Smooth muscle cell (in vitro differentiated cells): Measurements from ENCODE around the gene SCEL. TPM values are rescaled to one million over a fixed set of nuclear protein-coding genes. Genes with fewer than 3 reads are reported as not detected.
"Not testable (repeated sequence)": the region's sequence is repeated elsewhere in the genome, so short reads cannot be mapped to it uniquely, and the experiment has no call there.

Source experiments
- DNase-seq: peaks from one replicate; lab custom pipeline; 2025; ENCODE audit not compliant: unreplicated experiment; lab: John Stamatoyannopoulos, UW
- H2AFZ ChIP-seq: fragments of 200-600 bp; sonication (generic); 2 replicates; pipeline ENCODE4 v1.6.0; 2016; ENCODE audit warnings: antibody characterized with exemption, low read depth, mild to moderate bottlenecking
- H3F3A ChIP-seq: fragments of 200-600 bp; sonication (generic); 2 replicates; pipeline ENCODE4 v1.6.0; 2017; ENCODE audit warnings: antibody characterized with exemption, low read depth
- H3K27ac ChIP-seq: fragments of 200-600 bp; sonication (generic); 2 replicates; pipeline ENCODE4 v1.5.1; 2016; ENCODE audit warnings: low read depth, mild to moderate bottlenecking
- H3K27me3 ChIP-seq: fragments of 200-600 bp; sonication (generic); 2 replicates; pipeline ENCODE4 v1.6.1; 2016; ENCODE audit warnings: low read depth, mild to moderate bottlenecking
- H3K36me3 ChIP-seq: fragments of 200-600 bp; sonication (generic); 2 replicates; pipeline ENCODE4 v1.5.1; 2016; ENCODE audit warnings: low read depth
- H3K4me1 ChIP-seq: fragments of 200-600 bp; sonication (generic); 2 replicates; pipeline ENCODE4 v1.5.1; 2016; ENCODE audit warnings: low read depth
- H3K4me2 ChIP-seq: fragments of 200-600 bp; sonication (generic); 2 replicates; pipeline ENCODE4 v1.6.0; 2016; ENCODE audit warnings: mild to moderate bottlenecking
- H3K4me3 ChIP-seq: fragments of 200-600 bp; sonication (generic); 2 replicates; pipeline ENCODE4 v1.5.1; 2016; ENCODE audit warnings: mild to moderate bottlenecking
- H3K79me2 ChIP-seq: fragments of 200-600 bp; sonication (generic); 2 replicates; pipeline ENCODE4 v1.6.0; 2016; ENCODE audit warnings: low read depth, mild to moderate bottlenecking
- H3K9ac ChIP-seq: fragments of 200-600 bp; sonication (generic); 2 replicates; pipeline ENCODE4 v1.6.0; 2016; ENCODE audit warnings: low read depth
- H3K9me3 ChIP-seq: fragments of 200-600 bp; sonication (generic); replicated peaks from 2 replicates; pipeline ENCODE4 v1.5.1; 2016; ENCODE audit warnings: low read depth
- H4K20me1 ChIP-seq: fragments of 200-600 bp; sonication (generic); 2 replicates; pipeline ENCODE4 v1.6.0; 2016; ENCODE audit warnings: low read depth
- CTCF ChIP-seq: fragments of 200-600 bp; sonication (generic); IDR thresholded peaks from 2 replicates; pipeline ENCODE4 v1.5.1; 2017; ENCODE audit warnings: borderline replicate concordance, mild to moderate bottlenecking, antibody characterized with exemption; ENCODE audit not compliant: insufficient read depth, poor library complexity, severe bottlenecking
- WGBS: methylation state at CpG from one replicate; pipeline ENCODE4 v1.1.7; 2016; ENCODE audit warnings: low lambda C conversion rate; 5-methylcytosine and 5-hydroxymethylcytosine counted together
- polyA plus RNA-seq: library from polyadenylated mRNA; unstranded; fragments of >200 nt; fragmentation: Nextera tagmentation; extraction: Ambion mirVana; gene quantifications from 2 replicates; pipeline ENCODE4 v1.2.1, GENCODE V29; 2016
- total RNA-seq: library from RNA; depleted of rRNA; stranded (reverse); fragments of >200 nt; gene quantifications from 2 replicates; pipeline ENCODE4 v1.2.3, GENCODE V29; 2014

SCEL gene
- total and polyA plus RNA-seq, 2 experiments from 2014 or later: 0.55 to 4.3 TPM

DNA sequence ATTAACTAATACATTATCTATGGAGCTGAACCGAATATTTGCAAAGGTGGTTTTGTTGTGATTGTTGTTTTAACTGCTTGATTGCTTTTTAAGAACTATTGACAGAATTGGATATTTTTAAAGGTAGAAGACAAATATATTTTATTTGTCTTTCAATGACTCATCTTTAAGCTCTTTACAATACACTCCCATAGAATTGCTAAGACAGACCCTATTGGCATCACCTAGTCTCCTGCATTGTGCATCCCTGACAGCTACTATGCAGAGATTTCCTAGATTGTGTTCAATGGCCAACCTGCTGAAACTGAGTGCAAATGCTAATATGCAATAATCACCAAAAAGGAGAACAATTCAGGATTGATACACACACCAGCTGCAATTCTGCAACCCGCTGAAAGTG lies 19.7 kb upstream of the SCEL start:
- TF ChIP-seq CTCF: no peak
- no peak overlapping the region for H3K4me3 ChIP-seq
- no peaks in the 10 kb centered on the region for H3F3A ChIP-seq
- H3K79me2 ChIP-seq: no peaks in the 10 kb centered on the region
- H4K20me1 ChIP-seq: no peaks in the 10 kb centered on the region
- no peaks in the 10 kb centered on the region for H3K4me1 ChIP-seq
- no peak for DNase-seq
- no peaks in the 10 kb centered on the region for H3K9me3 ChIP-seq
- no peaks in the 10 kb centered on the region for H3K36me3 ChIP-seq
- H3K27ac ChIP-seq: no peak overlapping the region
- no peaks in the 10 kb centered on the region for H3K27me3 ChIP-seq
- no peak overlapping the region for H3K9ac ChIP-seq
- WGBS: 62% methylated on average over 2 of the region's 2 CpGs
- no peak overlapping the region for H2AFZ ChIP-seq
- no peak overlapping the region for H3K4me2 ChIP-seq

DNA sequence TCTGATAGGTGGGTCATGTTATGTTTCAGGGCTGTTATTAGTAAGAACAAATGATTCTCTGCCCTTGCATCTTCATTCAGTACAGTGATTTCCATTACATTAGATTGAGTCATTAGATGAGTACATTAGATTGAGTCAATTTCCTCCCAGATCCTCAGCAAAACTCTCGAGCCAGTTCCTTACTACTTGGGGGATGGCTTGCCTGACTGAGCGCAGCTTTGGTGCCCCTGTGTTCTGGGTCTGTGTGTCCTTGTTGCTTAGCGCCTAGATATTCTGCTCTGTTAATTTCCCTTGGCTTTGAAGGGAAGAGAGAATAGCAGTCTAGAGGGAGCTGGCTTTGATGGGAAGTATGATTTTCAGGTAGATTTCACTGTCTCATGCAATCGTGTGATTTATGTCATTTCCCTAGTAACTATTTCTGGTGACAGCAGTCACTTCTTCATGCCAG lies 19.1 kb upstream of the SCEL start:
- Histone ChIP-seq H3K36me3 (no peaks in the 10 kb centered on the region), H3K4me3 (no peak overlapping the region), H3K9ac (no peak overlapping the region), H3K79me2 (no peaks in the 10 kb centered on the region), H3F3A (no peaks in the 10 kb centered on the region), H4K20me1 (no peaks in the 10 kb centered on the region), H3K4me2 (no peak overlapping the region), H3K4me1 (no peaks in the 10 kb centered on the region), H3K27me3 (no peaks in the 10 kb centered on the region), H3K9me3 (no peaks in the 10 kb centered on the region), H3K27ac (no peak overlapping the region), H2AFZ (no peak overlapping the region)
- WGBS: 80% methylated on average over 4 of the region's 4 CpGs
- TF ChIP-seq CTCF: no peak
- no peak for DNase-seq

DNA sequence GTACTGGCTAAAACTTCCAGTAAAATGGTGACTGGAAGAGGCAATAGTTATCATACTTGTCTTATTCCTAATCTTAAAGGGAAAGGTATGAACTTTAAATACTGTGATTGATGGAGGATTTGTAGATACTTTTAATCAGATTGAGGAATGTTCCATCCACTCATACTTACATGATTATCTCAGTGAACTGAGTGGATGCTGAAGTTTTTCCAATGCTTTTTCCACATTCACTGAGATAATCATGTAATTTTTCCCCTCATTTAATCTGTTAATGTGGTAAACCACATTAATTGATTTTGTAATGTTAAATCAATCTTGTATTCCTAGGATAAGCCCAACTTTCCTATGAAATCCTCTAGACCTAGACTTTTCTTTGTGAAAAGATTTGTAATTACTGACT lies 17.2 kb upstream of the SCEL start:
- DNase-seq: no peak
- Histone ChIP-seq H3K9ac (no peak overlapping the region), H3K27ac (no peak overlapping the region)

GRCh38 chr13:77519396-77519795 lies 16.1 kb upstream of the SCEL start:
- H3K4me2 ChIP-seq, H3K27me3 ChIP-seq, DNase-seq, H3K27ac ChIP-seq, H3F3A ChIP-seq, H3K4me3 ChIP-seq, H4K20me1 ChIP-seq, H3K36me3 ChIP-seq, H3K79me2 ChIP-seq, H2AFZ ChIP-seq, H3K4me1 ChIP-seq, H3K9me3 ChIP-seq, H3K9ac ChIP-seq: not testable (repeated sequence)
- WGBS: 100% methylated on average over 1 of the region's 1 CpG

More for the DNA sequence above, 17.2 kb upstream of the SCEL start:
- H3K79me2 ChIP-seq: no peaks in the 10 kb centered on the region
- no peaks in the 10 kb centered on the region for H3F3A ChIP-seq
- no peak overlapping the region for H3K4me2 ChIP-seq
- no peak for TF ChIP-seq CTCF
- H3K27me3 ChIP-seq: no peaks in the 10 kb centered on the region
- H3K4me3 ChIP-seq: no peak overlapping the region
- no peaks in the 10 kb centered on the region for H3K9me3 ChIP-seq
- H2AFZ ChIP-seq: no peak overlapping the region
- no peaks in the 10 kb centered on the region for H3K36me3 ChIP-seq
- H4K20me1 ChIP-seq: no peaks in the 10 kb centered on the region
- no peaks in the 10 kb centered on the region for H3K4me1 ChIP-seq
